Measurements from ENCODE around the gene UNCX. TPM values are rescaled to one million over a fixed set of nuclear protein-coding genes. Genes with fewer than 3 reads are reported as not detected.

The UNCX gene
- total and polyA plus RNA-seq, 2 of the 8 experiments (the other 6 are each of a cell fraction or from before 2014, with no cell fraction given) = not detected

GRCh38 chr7:1220000-1220726, 12.5 kb upstream of the UNCX start:
- no peak overlapping the region for H4K5ac ChIP-seq (ENCODE audit: insufficient read length, low read depth, low read length)
- ChIA-PET CTCF (ENCODE audit: partially characterized antibody) (interaction anchor here (0.7 to 9.3 kb wide), 13 partner anchors 8 to 254 kb away, joined by 3 to 62 read pairs (median 3); no protein-coding TSS in a partner anchor), POLR2A (ENCODE audit: partially characterized antibody) (no interaction called here)
- no peaks in the 10 kb centered on the region; a peak in 1 of 4 replicates for H3K9me3 ChIP-seq (ENCODE audit: insufficient read depth in 2 of 2, low read depth in 1 of 2, low read length in 1 of 2)
- no peak overlapping the region for H2BK15ac ChIP-seq (ENCODE audit: low read length)
- no peaks in the 10 kb centered on the region for H3K36me3 ChIP-seq (ENCODE audit: control insufficient read depth in 2 of 4, insufficient read depth in 4 of 4, low read length in 3 of 4)
- H4K20me1 ChIP-seq (replicated peaks in 1 of 2; ENCODE audit: control insufficient read depth in 1 of 2, insufficient read depth in 2 of 2, low read length in 2 of 2) = peaks cover 0 to 3% of the 10 kb centered on the region in 2 experiments
- H2AK5ac ChIP-seq (ENCODE audit: low read depth, low read length) = no peak overlapping the region
- no peak overlapping the region for H4K8ac ChIP-seq (ENCODE audit: extremely low read depth, insufficient read depth, low read length)
- no peak overlapping the region for H4K91ac ChIP-seq (replicated peaks; ENCODE audit: insufficient read length, low read length)
- H3K23ac ChIP-seq (ENCODE audit: insufficient read length) = no peak overlapping the region
- 85% methylated on average over 12 of the region's 13 CpGs; no CpG with 5 or more reads in 1 of the 2 experiments for whole genome bisulfite sequencing, 2 experiments (ENCODE audit: extremely low coverage in 1 of 2, insufficient coverage in 1 of 2, insufficient read length in 1 of 2, insufficient replicate concordance in 2 of 2, low coverage in 1 of 2, low lambda C conversion rate in 2 of 2, missing lambda C conversion rate in 1 of 2)
- H3K56ac ChIP-seq (replicated peaks; ENCODE audit: insufficient read length, low read depth, low read length) = no peak overlapping the region
- no peak overlapping the region for H3K4me2 ChIP-seq (ENCODE audit: insufficient read depth in 1 of 2, low read depth in 2 of 2, low read length in 2 of 2)
- H3K4ac ChIP-seq (replicated peaks; ENCODE audit: insufficient read length, low read depth, low read length) = no peak overlapping the region
- DNase-seq (ENCODE audit: low read depth in 1 of 2, low spot score in 2 of 2) = no peak
- H2BK5ac ChIP-seq (ENCODE audit: low read depth, low read length) = no peak overlapping the region
- no peak overlapping the region for H3K4me3 ChIP-seq (ENCODE audit: extremely low read depth in 1 of 4, insufficient read depth in 2 of 4, low read depth in 3 of 4, low read length in 4 of 4)
- H3K23me2 ChIP-seq (ENCODE audit: low read depth, low read length) = peaks cover 6% of the 10 kb centered on the region; the same call in 1 of the 2 replicates
- no peak overlapping the region for H2BK12ac ChIP-seq (ENCODE audit: low read depth, low read length)
- H3K79me2 ChIP-seq (ENCODE audit: control insufficient read depth in 1 of 2, insufficient read depth in 2 of 2, low read length in 2 of 2) = no peaks in the 10 kb centered on the region
- H3K14ac ChIP-seq (ENCODE audit: insufficient read length) = no peak overlapping the region
- no peak overlapping the region for H3K18ac ChIP-seq (ENCODE audit: extremely low read depth, low read length)
- no peak overlapping the region for H3K27ac ChIP-seq (ENCODE audit: low read depth, low read length)
- H2BK20ac ChIP-seq (ENCODE audit: low read length) = no peak overlapping the region
- peaks cover 24 to 48% (median 42%) of the 10 kb centered on the region in 4 experiments for H3K27me3 ChIP-seq (replicated peaks in 1 of 4; ENCODE audit: control insufficient read depth in 3 of 4, extremely low read depth in 1 of 4, insufficient read depth in 3 of 4, low read length in 3 of 4)
- FAIRE-seq = no peak
- H3K4me1 ChIP-seq (replicated peaks in 1 of 4; ENCODE audit: control insufficient read depth in 3 of 4, insufficient read depth in 4 of 4, low read length in 3 of 4) = peaks cover 0 to 7% (median 4%) of the 10 kb centered on the region in 4 experiments; a peak in 3 of 7 replicates
- H2BK120ac ChIP-seq (replicated peaks; ENCODE audit: low read depth, low read length) = no peak overlapping the region
- no peak overlapping the region for H3K9ac ChIP-seq (replicated peaks in 1 of 4; ENCODE audit: extremely low read depth in 1 of 4, low read depth in 3 of 4, low read length in 3 of 4)
- H2AFZ ChIP-seq (ENCODE audit: low read length) = no peak overlapping the region
- H3K79me1 ChIP-seq (ENCODE audit: low read depth, low read length) = no peaks in the 10 kb centered on the region
- no peak for TF ChIP-seq RFX5 (IDR thresholded peaks at IDR 0.05; ENCODE audit: borderline replicate concordance, low read depth, low read length)
- TF ChIP-seq CTBP2 (IDR thresholded peaks at IDR 0.05; ENCODE audit: borderline replicate concordance, insufficient read depth, insufficient read length, low read length) = no peak
- no peak for TF ChIP-seq NANOG (IDR thresholded peaks at IDR 0.05; ENCODE audit: insufficient read depth, low read depth, low read length, poor library complexity, severe bottlenecking)
- TF ChIP-seq KDM5A (IDR thresholded peaks at IDR 0.05; ENCODE audit: low read length) = no peak
- no peak for TF ChIP-seq EP300 (IDR thresholded peaks at IDR 0.05; ENCODE audit: borderline replicate concordance in 1 of 2, low read depth in 2 of 2, low read length in 2 of 2)
- no peak for TF ChIP-seq ASH2L (IDR thresholded peaks at IDR 0.05; ENCODE audit: low read length)
- no peak for TF ChIP-seq SP4 (IDR thresholded peaks at IDR 0.05; ENCODE audit: low read length)
- no peak for TF ChIP-seq TAF7 (optimal IDR thresholded peaks at IDR 0.05; ENCODE audit: borderline replicate concordance, low read depth, low read length)
- no peak for TF ChIP-seq SIRT6 (IDR thresholded peaks at IDR 0.05; ENCODE audit: low read length)
- TF ChIP-seq CEBPB (IDR thresholded peaks at IDR 0.05; ENCODE audit: low read depth, low read length) = no peak
- TF ChIP-seq JUND (IDR thresholded peaks at IDR 0.05; ENCODE audit: low read length) = no peak
- no peak for TF ChIP-seq CBX8 (IDR thresholded peaks at IDR 0.05; ENCODE audit: borderline replicate concordance, low read depth, low read length)
- TF ChIP-seq KDM4A (IDR thresholded peaks at IDR 0.05; ENCODE audit: low read depth, low read length, severe bottlenecking) = no peak
